Activated CD4-positive, alpha-beta T cell treated with anti-CD3 and anti-CD28 coated beads for 36 hours (primary cell): Measurements from ENCODE around the gene ZSCAN25. TPM values are rescaled to one million over a fixed set of nuclear protein-coding genes. Genes with fewer than 3 reads are reported as not detected.

Source experiments
- ATAC-seq: fragments of 200-7000 bp; cut with Tn5 transposase; one replicate; pipeline ENCODE4 v1.10.0; 2021; ENCODE audit warnings: mild to moderate bottlenecking, moderate library complexity
- CTCF ChIA-PET: fragments of 350-600 bp; sonication (Branson Sonifier 250); formaldehyde crosslinking; loops from one replicate; lab custom pipeline; 2021; ENCODE audit warnings: antibody characterized with exemption; lab: Charles Lee
- POLR2A ChIA-PET: fragments of 350-600 bp; sonication (Branson Sonifier 250); formaldehyde crosslinking; loops from one replicate; lab custom pipeline; 2021; ENCODE audit warnings: antibody characterized with exemption, inconsistent platforms; lab: Charles Lee
- DNase-seq: peaks from one replicate; pipeline ENCODE4 v3.0.0-alpha.2; 2020
- H3K27ac Mint-ChIP-seq: one replicate; pipeline ENCODE4 v1.8.0; 2021; ENCODE audit warnings: mixed read lengths
- H3K27me3 Mint-ChIP-seq: one replicate; pipeline ENCODE4 v1.8.0; 2021; ENCODE audit warnings: mixed read lengths
- H3K36me3 Mint-ChIP-seq: one replicate; pipeline ENCODE4 v1.8.0; 2021; ENCODE audit warnings: low read depth, mixed read lengths
- H3K4me1 Mint-ChIP-seq: one replicate; pipeline ENCODE4 v1.8.0; 2021; ENCODE audit warnings: mixed read lengths
- H3K4me3 Mint-ChIP-seq: one replicate; pipeline ENCODE4 v1.8.0; 2021; ENCODE audit warnings: mild to moderate bottlenecking, moderate library complexity, mixed read lengths
- H3K9me3 Mint-ChIP-seq: one replicate; pipeline ENCODE4 v1.8.0; 2021; ENCODE audit warnings: low read depth, mixed read lengths
- intact Hi-C, 2 experiments: fragments of 100-400 bp; cut with DNase I in 1 of 2; cut with micrococcal nuclease in 1 of 2; formaldehyde crosslinking; loops; one replicate each; pipeline versions ENCODE4 v1.14.2 to v1.15.1; 2022 to 2024; cut with DNase I, micrococcal nuclease
- total RNA-seq, 2 experiments: library from RNA; stranded (reverse); gene quantifications; one replicate each; pipeline ENCODE4 v1.2.3, GENCODE V29; 2021

The ZSCAN25 gene
- total RNA-seq, 2 experiments from 2014 or later: 20.5 to 25.2 TPM

- H3K27me3 Mint-ChIP-seq: no peaks in the 10 kb centered on the region
- ATAC-seq (no peak), DNase-seq (no peak)
- H3K4me1 Mint-ChIP-seq: peaks cover 19% of the 10 kb centered on the region
- CTCF ChIA-PET: interaction anchor here (0.7 to 1.9 kb wide), 2 partner anchors 9 to 28 kb away, joined by 3 to 6 read pairs; no protein-coding TSS in a partner anchor
- H3K9me3 Mint-ChIP-seq: no peaks in the 10 kb centered on the region
- H3K4me3 Mint-ChIP-seq: no peak overlapping the region
- POLR2A ChIA-PET: no interaction called here
- H3K36me3 Mint-ChIP-seq: peaks cover 16% of the 10 kb centered on the region
- no peak overlapping the region for H3K27ac Mint-ChIP-seq
- intact Hi-C loops: no loop called here
These were observed 53.0 kb downstream of the ZSCAN25 start for GRCh38 chr7:99669782-99670181.

- no peaks in the 10 kb centered on the region for H3K27me3 Mint-ChIP-seq
- no peak for DNase-seq
- H3K9me3 Mint-ChIP-seq: no peaks in the 10 kb centered on the region
- intact Hi-C loops: no loop called here
- ChIA-PET POLR2A (no interaction called here), CTCF (no interaction called here)
- no peak for ATAC-seq
- no peak overlapping the region for H3K27ac Mint-ChIP-seq
- H3K36me3 Mint-ChIP-seq: peaks cover 5% of the 10 kb centered on the region
- peaks cover 22% of the 10 kb centered on the region for H3K4me1 Mint-ChIP-seq
- H3K4me3 Mint-ChIP-seq: no peak overlapping the region
These were observed 55.8 kb downstream of the ZSCAN25 start for GRCh38 chr7:99672573-99672972.

GRCh38 chr7:99674995-99675742, 58.4 kb downstream of the ZSCAN25 start:
- DNase-seq (no peak), ATAC-seq (peak; percentile 72)
- H3K36me3 Mint-ChIP-seq: no peaks in the 10 kb centered on the region
- H3K27ac Mint-ChIP-seq: peak overlapping the region; percentile 78
- no peaks in the 10 kb centered on the region for H3K27me3 Mint-ChIP-seq
- POLR2A ChIA-PET: no interaction called here
- H3K9me3 Mint-ChIP-seq: no peaks in the 10 kb centered on the region
- no peak overlapping the region for H3K4me3 Mint-ChIP-seq
- H3K4me1 Mint-ChIP-seq: peaks cover 24% of the 10 kb centered on the region
- CTCF ChIA-PET: no interaction called here
- intact Hi-C loops: no loop called here

GRCh38 chr7:99677013-99677647, 60.4 kb downstream of the ZSCAN25 start:
- CTCF ChIA-PET: interaction anchor here (0.7 kb wide), 1 partner anchor 87 kb away, joined by 3 read pairs; no protein-coding TSS in a partner anchor
- Mint-ChIP-seq H3K27me3 (no peaks in the 10 kb centered on the region), H3K9me3 (no peaks in the 10 kb centered on the region), H3K4me3 (no peak overlapping the region), H3K36me3 (peaks cover 1% of the 10 kb centered on the region), H3K4me1 (peaks cover 24% of the 10 kb centered on the region), H3K27ac (no peak overlapping the region)
- ATAC-seq (no peak), DNase-seq (no peak)
- intact Hi-C loops: no loop called here
- POLR2A ChIA-PET: no interaction called here

- Mint-ChIP-seq H3K27me3 (no peaks in the 10 kb centered on the region), H3K4me1 (peaks cover 24% of the 10 kb centered on the region)
These were observed 60.9 kb downstream of the ZSCAN25 start for GRCh38 chr7:99677648-99678045.

GRCh38 chr7:99679032-99679399, 62.3 kb downstream of the ZSCAN25 start:
- Mint-ChIP-seq H3K27ac (no peak overlapping the region), H3K9me3 (no peaks in the 10 kb centered on the region), H3K4me3 (no peak overlapping the region), H3K4me1 (peaks cover 24% of the 10 kb centered on the region), H3K36me3 (peaks cover 6% of the 10 kb centered on the region), H3K27me3 (no peaks in the 10 kb centered on the region)
- intact Hi-C loops: no loop called here
- POLR2A ChIA-PET: no interaction called here
- DNase-seq: no peak
- no peak for ATAC-seq
- CTCF ChIA-PET: no interaction called here

More at GRCh38 chr7:99677648-99678045, 60.9 kb downstream of the ZSCAN25 start:
- intact Hi-C loops: no loop called here
- no peak overlapping the region for H3K27ac Mint-ChIP-seq
- DNase-seq (no peak), ATAC-seq (no peak)
- ChIA-PET CTCF (interaction anchor here (0.7 kb wide), 1 partner anchor 87 kb away, joined by 3 read pairs; no protein-coding TSS in a partner anchor), POLR2A (no interaction called here)
- H3K36me3 Mint-ChIP-seq: peaks cover 6% of the 10 kb centered on the region
- no peaks in the 10 kb centered on the region for H3K9me3 Mint-ChIP-seq
- no peak overlapping the region for H3K4me3 Mint-ChIP-seq

GRCh38 chr7:99679400-99680191, 62.9 kb downstream of the ZSCAN25 start, which contains the start of gene CYP3A5:
TSS of gene CYP3A5 (minus strand) at chr7:99679996. CDS start at chr7:99679896, 100 bp downstream.
- DNase-seq (no peak), ATAC-seq (no peak)
- H3K27ac Mint-ChIP-seq: no peak within 1 kb of the TSS
- H3K4me3 Mint-ChIP-seq: no peak within 1 kb of the TSS
- no peaks in the 10 kb centered on the region for H3K27me3 Mint-ChIP-seq
- H3K36me3 Mint-ChIP-seq: peaks cover 6% of the 10 kb centered on the region
- peaks cover 18% of the 10 kb centered on the region for H3K4me1 Mint-ChIP-seq
- CTCF ChIA-PET: no interaction called here
- H3K9me3 Mint-ChIP-seq: no peaks in the 10 kb centered on the region
- intact Hi-C loops: no loop called here
- POLR2A ChIA-PET: no interaction called here

Other genes starting within 250 kb of the ZSCAN25 start
- gene ARPC1B, start 242.2 kb upstream of the ZSCAN25 start, total RNA-seq: 100 to 1,000 TPM; 318 to 326 TPM
- gene PDAP1, start 208.3 kb upstream of the ZSCAN25 start, total RNA-seq: 100 to 1,000 TPM; 171 TPM
- gene BUD31, start 208.0 kb upstream of the ZSCAN25 start, total RNA-seq: 100 to 1,000 TPM; 140 to 190 TPM
- 1 to 10 TPM; 4.7 to 7.7 TPM for gene PTCD1, start 178.1 kb upstream of the ZSCAN25 start, total RNA-seq
- gene CPSF4, start 178.0 kb upstream of the ZSCAN25 start, total RNA-seq: 10 to 100 TPM; 56.1 to 57.9 TPM
- 100 to 1,000 TPM; 342 to 386 TPM for gene ATP5MF, start 150.8 kb upstream of the ZSCAN25 start, total RNA-seq
- gene ZNF789, start 144.1 kb upstream of the ZSCAN25 start, total RNA-seq: 10 to 100 TPM; 18.2 to 18.9 TPM
- gene ZNF394, start 116.7 kb upstream of the ZSCAN25 start, total RNA-seq: 10 to 100 TPM; 24.8 to 26.3 TPM
- 10 to 100 TPM; 10.1 to 12.1 TPM for gene ZKSCAN5, start 112.3 kb upstream of the ZSCAN25 start, total RNA-seq
- gene FAM200A, start 64.8 kb upstream of the ZSCAN25 start, total RNA-seq: 1 to 10 TPM; 4.9 to 5.5 TPM
- gene ZNF655, start 58.3 kb upstream of the ZSCAN25 start, total RNA-seq: 10 to 100 TPM; 51.1 to 52.0 TPM
- under 1 TPM; 0.57 to 0.58 TPM for gene TMEM225B, start 18.7 kb upstream of the ZSCAN25 start, total RNA-seq
- gene CYP3A5, start 63.0 kb downstream of the ZSCAN25 start, total RNA-seq: not detected
- not detected for gene CYP3A7, start 118.2 kb downstream of the ZSCAN25 start, total RNA-seq
- not detected for gene CYP3A4, start 167.2 kb downstream of the ZSCAN25 start, total RNA-seq
- under 1 TPM in 1 of 2 experiments, not detected in 1; 0.09 TPM for gene CYP3A43, start 211.1 kb downstream of the ZSCAN25 start, total RNA-seq